ENCODE data around the gene PIK3AP1. TPM values are rescaled to one million over a fixed set of nuclear protein-coding genes. Genes with fewer than 3 reads are reported as not detected.

Gene PIK3AP1
- total RNA-seq, 1 donor from 2014 or later: 5.4 TPM

GRCh38 chr10:96675846-96676245, 44.5 kb downstream of the PIK3AP1 start:
- DNase-seq: no peak
- intact Hi-C loops (cut with micrococcal nuclease): no loop called here

DNA sequence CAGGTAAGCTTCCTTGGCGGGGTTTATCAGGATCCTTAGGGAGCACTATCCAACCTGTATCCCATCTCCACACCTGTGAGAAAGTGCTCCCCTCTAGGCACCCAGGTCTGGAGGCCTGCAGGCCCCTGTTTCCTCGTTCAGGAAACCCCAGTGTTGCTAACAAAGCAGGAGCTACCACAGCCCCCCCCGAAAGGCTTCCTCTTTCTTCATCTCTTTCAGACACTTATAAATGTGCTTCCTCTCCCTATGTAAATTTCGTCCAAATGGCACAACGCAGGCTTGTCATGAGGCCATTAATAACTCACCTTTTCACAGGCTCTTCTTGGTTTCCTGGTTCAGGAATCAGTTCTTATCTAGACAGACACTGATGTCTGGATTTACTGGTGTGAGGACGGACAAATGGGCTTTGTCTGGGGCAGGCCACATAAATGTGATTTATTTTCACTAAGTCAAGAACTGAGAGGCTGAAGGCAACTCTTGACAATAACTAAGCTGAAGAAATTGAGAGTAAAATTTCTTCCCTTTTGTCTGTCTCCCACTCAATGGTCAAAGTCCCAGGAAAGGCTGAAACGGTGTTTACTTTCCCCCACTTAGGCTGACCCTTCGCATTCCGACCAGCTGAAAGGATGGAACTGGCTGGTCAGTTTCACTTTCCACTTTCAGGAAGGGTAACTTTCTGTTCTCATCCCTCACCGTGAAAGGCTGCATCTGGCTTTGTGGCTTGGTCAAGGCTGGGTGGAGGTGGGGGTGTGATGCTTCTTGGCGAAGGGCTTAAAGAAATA, 46.8 kb downstream of the PIK3AP1 start:
- H3K9me3 ChIP-seq (replicated peaks): no peaks in the 10 kb centered on the region
- H3K4me3 ChIP-seq: peak overlapping the region; percentile 32
- peak; percentile 25 for DNase-seq
- H3K4me1 ChIP-seq: no peaks in the 10 kb centered on the region
- H3K27ac ChIP-seq (replicated peaks): peak overlapping the region; percentile 56
- no peaks in the 10 kb centered on the region for H3K27me3 ChIP-seq (ENCODE audit: low read depth)
- no peaks in the 10 kb centered on the region for H3K36me3 ChIP-seq
- TF ChIP-seq CTCF (IDR thresholded peaks at IDR 0.05; ENCODE audit: borderline replicate concordance): no peak
- intact Hi-C loops (cut with micrococcal nuclease): no loop called here

More at GRCh38 chr10:96675846-96676245, 44.5 kb downstream of the PIK3AP1 start:
- H3K27me3 ChIP-seq (ENCODE audit: low read depth): no peaks in the 10 kb centered on the region
- H3K36me3 ChIP-seq: no peaks in the 10 kb centered on the region
- no peaks in the 10 kb centered on the region for H3K9me3 ChIP-seq (replicated peaks)
- no peak overlapping the region for H3K27ac ChIP-seq (replicated peaks)
- no peak overlapping the region for H3K4me3 ChIP-seq
- H3K4me1 ChIP-seq: no peaks in the 10 kb centered on the region
- TF ChIP-seq CTCF (IDR thresholded peaks at IDR 0.05; ENCODE audit: borderline replicate concordance): no peak

GRCh38 chr10:96672481-96673175, 47.7 kb downstream of the PIK3AP1 start:
- no peaks in the 10 kb centered on the region for H3K36me3 ChIP-seq
- intact Hi-C loops (cut with micrococcal nuclease): no loop called here
- H3K4me3 ChIP-seq: no peak overlapping the region
- no peak overlapping the region for H3K27ac ChIP-seq (replicated peaks)
- no peak for DNase-seq
- no peaks in the 10 kb centered on the region for H3K27me3 ChIP-seq (ENCODE audit: low read depth)
- no peak for TF ChIP-seq CTCF (IDR thresholded peaks at IDR 0.05; ENCODE audit: borderline replicate concordance)
- H3K4me1 ChIP-seq: no peaks in the 10 kb centered on the region
- no peaks in the 10 kb centered on the region for H3K9me3 ChIP-seq (replicated peaks)

DNA sequence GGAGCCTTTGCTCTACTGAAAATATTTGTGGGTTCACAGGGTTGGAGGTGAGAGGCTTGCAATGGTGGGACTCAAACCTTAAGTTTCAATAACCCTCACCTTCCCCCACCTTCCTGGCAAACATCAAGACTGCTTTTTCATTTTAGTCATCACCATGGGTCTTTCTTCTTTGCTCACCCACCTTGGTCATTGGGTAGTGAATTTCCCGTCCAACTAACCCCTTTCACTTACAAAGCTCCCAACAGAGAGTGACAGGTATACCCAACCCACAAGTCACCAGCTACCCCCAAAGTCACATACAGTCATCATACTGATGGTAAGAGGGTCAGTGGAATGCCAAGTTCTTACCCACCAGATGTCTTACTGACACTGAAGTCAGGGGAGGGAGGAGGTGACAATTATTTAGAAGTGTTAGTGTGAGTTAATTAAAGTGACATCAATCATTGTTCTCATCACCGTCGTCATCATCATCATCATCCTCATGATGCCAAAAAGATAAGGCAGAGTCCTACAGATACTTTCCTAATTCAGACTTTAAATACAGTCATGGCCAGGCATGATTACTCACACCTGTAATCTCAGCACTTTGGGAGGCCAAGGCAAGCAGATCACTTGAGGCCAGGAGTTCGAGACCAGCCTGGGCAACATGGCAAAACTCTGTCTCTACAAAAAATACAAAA, 49.0 kb downstream of the PIK3AP1 start:
- TF ChIP-seq CTCF (IDR thresholded peaks at IDR 0.05; ENCODE audit: borderline replicate concordance): no peak
- H3K4me1 ChIP-seq: no peaks in the 10 kb centered on the region
- no peak overlapping the region for H3K27ac ChIP-seq (replicated peaks)
- no peaks in the 10 kb centered on the region for H3K27me3 ChIP-seq (ENCODE audit: low read depth)
- no peak for DNase-seq
- no peaks in the 10 kb centered on the region for H3K36me3 ChIP-seq
- no peak overlapping the region for H3K4me3 ChIP-seq
- intact Hi-C loops (cut with micrococcal nuclease): no loop called here
- H3K9me3 ChIP-seq (replicated peaks): no peaks in the 10 kb centered on the region

DNA sequence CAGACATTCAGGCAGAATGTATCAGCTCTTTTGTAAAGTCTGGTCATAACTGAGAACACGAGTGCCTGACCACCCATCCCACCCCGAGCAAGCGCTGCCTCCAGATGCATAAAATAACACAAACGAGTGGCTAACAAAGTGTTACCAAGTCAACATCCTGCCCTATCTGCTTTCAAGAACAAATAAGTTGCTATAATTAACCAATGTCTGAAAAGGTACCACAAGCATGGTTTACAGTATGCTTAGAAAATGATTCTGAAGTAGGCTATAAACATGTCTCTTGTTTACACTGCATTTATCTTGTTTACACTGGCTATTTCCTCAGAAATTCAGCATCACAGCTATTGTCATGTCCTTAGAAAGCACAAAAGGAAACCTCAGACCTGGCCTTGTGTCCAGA, 49.5 kb downstream of the PIK3AP1 start:
- TF ChIP-seq CTCF (IDR thresholded peaks at IDR 0.05; ENCODE audit: borderline replicate concordance): no peak
- intact Hi-C loops (cut with micrococcal nuclease): no loop called here
- DNase-seq: no peak
- Histone ChIP-seq H3K27ac (replicated peaks) (no peak overlapping the region), H3K9me3 (replicated peaks) (no peaks in the 10 kb centered on the region), H3K27me3 (ENCODE audit: low read depth) (no peaks in the 10 kb centered on the region), H3K4me1 (no peaks in the 10 kb centered on the region), H3K4me3 (no peak overlapping the region), H3K36me3 (no peaks in the 10 kb centered on the region)
